Measurements from ENCODE around the gene RET.

- no peak for TF ChIP-seq CTCF (IDR thresholded peaks at IDR 0.05; ENCODE audit: low read depth, low read length)
- TF ChIP-seq EZH2phosphoT487 (IDR thresholded peaks at IDR 0.05; ENCODE audit: low read depth): no peak
Measured at GRCh38 chr10:43174969-43175368, 98.1 kb downstream of the RET start.

Data from OCI-LY3 (cell line).